Measurements from ENCODE around the gene PHC3.

DNA sequence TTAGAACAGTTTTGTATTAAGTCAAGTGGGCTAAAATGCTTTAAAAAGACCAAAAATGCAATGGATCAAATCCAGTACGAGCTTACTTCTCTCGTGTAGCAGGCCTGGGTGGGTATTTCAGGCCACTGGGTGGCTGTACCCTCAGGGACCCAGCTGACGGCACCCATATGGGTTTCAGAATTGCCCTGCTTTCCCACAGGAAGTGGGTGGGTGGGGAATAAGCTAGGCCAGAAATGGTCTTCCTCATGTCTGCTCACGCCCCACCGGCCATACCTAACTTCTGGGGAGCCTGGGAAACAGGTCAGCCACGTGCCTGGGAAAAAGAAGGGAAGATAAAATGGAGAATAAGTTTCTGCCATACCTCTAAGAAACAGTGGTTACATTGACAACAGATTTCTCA, 123.4 kb downstream of the PHC3 start:
- TF ChIP-seq CREB1 (IDR thresholded peaks at IDR 0.05; ENCODE audit: low read depth) (no peak), TEAD4 (IDR thresholded peaks at IDR 0.05) (no peak), RAD21 (IDR thresholded peaks at IDR 0.05; ENCODE audit: low read depth) (no peak), EGR1 (IDR thresholded peaks at IDR 0.05) (no peak), FOXM1 (IDR thresholded peaks at IDR 0.05; ENCODE audit: borderline replicate concordance, low read depth) (no peak), EP300 (IDR thresholded peaks at IDR 0.05; ENCODE audit: borderline replicate concordance) (no peak), TAF1 (IDR thresholded peaks at IDR 0.05; ENCODE audit: low read depth) (no peak), TCF12 (IDR thresholded peaks at IDR 0.05; ENCODE audit: low read depth) (no peak), CEBPB (IDR thresholded peaks at IDR 0.05) (no peak), NFIC (IDR thresholded peaks at IDR 0.05) (no peak), YY1 (IDR thresholded peaks at IDR 0.05; ENCODE audit: low read depth) (no peak)
- TF ChIP-seq, protein P1, sequence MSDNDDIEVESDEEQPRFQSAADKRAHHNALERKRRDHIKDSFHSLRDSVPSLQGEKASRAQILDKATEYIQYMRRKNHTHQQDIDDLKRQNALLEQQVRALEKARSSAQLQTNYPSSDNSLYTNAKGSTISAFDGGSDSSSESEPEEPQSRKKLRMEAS (IDR thresholded peaks at IDR 0.05) = no peak
- TF ChIP-seq, protein P2, sequence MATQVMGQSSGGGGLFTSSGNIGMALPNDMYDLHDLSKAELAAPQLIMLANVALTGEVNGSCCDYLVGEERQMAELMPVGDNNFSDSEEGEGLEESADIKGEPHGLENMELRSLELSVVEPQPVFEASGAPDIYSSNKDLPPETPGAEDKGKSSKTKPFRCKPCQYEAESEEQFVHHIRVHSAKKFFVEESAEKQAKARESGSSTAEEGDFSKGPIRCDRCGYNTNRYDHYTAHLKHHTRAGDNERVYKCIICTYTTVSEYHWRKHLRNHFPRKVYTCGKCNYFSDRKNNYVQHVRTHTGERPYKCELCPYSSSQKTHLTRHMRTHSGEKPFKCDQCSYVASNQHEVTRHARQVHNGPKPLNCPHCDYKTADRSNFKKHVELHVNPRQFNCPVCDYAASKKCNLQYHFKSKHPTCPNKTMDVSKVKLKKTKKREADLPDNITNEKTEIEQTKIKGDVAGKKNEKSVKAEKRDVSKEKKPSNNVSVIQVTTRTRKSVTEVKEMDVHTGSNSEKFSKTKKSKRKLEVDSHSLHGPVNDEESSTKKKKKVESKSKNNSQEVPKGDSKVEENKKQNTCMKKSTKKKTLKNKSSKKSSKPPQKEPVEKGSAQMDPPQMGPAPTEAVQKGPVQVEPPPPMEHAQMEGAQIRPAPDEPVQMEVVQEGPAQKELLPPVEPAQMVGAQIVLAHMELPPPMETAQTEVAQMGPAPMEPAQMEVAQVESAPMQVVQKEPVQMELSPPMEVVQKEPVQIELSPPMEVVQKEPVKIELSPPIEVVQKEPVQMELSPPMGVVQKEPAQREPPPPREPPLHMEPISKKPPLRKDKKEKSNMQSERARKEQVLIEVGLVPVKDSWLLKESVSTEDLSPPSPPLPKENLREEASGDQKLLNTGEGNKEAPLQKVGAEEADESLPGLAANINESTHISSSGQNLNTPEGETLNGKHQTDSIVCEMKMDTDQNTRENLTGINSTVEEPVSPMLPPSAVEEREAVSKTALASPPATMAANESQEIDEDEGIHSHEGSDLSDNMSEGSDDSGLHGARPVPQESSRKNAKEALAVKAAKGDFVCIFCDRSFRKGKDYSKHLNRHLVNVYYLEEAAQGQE (IDR thresholded peaks at IDR 0.05; ENCODE audit: low read depth) = no peak

Measured in Ishikawa (cell line).